DMS 273 (cell line): Measurements from ENCODE around the gene PHLDA1.
"Not testable (repeated sequence)": the region's sequence is repeated elsewhere in the genome, so short reads cannot be mapped to it uniquely, and the experiment has no call there.

Experiments used
- DNase-seq: peaks from one replicate; lab custom pipeline; 2025; ENCODE audit not compliant: unreplicated experiment; lab: John Stamatoyannopoulos, UW

Gene PHLDA1

DNA sequence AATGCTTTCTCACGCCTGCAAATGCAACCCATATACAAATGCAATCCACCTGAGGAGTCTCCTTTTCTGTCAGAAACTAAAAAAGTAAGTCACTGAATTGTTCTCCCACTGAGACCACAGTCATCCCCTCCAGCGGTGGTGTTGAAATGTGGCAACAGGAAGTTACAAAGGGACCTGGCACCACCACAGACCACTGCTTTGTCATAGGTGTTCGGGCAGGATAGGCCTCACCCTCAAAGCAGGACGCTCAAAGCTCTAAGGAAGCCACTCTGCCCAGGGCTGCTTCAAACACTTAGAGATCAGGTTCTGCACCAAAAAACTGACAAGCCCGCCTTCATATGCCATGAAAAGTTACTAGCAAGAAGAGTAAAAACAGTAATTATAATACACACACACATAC lies 11.3 kb downstream of the PHLDA1 start:
- DNase-seq: no peak

- DNase-seq: no peak
Observed at GRCh38 chr12:76018672-76019071, 12.9 kb downstream of the PHLDA1 start.

- no peak for DNase-seq
Observed at GRCh38 chr12:76018111-76018510, 13.5 kb downstream of the PHLDA1 start.

DNA sequence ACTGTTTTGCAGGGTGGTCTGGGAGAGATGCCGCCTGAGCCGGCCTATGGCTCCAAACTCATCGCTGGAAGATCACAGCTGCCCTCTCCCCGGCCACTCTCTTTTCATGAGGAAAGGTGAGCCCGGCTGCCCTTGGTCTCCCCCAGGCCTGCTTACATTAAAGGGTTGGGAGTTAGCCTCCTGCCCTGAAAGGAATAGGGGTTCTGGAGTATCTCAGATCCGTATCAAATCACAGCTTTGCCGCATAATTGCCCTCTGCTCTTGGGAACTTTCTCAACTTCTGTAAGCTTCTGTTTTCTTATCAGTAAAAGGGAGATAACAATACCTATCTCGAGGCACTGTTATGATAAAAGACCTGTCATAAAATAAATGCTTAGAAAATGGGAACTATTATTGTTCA lies 17.6 kb downstream of the PHLDA1 start:
- no peak for DNase-seq

DNA sequence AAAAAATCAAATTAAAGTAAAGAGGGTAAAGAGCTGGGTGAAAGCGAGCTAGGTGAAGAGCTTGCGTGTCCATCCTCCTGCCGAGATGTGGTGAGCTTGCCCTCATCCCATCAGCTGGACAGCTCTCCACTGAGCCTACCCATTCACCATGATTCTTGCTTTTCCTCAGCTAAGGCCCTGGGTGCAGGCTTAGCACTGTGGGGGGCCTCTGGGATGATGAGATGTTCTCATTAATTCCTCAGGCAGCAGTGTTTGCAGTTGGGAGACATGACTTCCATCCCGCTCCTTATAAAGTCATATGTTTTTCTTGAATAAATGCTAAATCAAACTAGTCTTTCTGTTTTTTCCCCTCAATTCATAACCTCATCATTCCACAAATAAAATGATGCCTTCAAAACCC lies 18.0 kb downstream of the PHLDA1 start:
- DNase-seq: no peak

GRCh38 chr12:76012644-76013043 lies 18.9 kb downstream of the PHLDA1 start:
- DNase-seq: no peak

DNA sequence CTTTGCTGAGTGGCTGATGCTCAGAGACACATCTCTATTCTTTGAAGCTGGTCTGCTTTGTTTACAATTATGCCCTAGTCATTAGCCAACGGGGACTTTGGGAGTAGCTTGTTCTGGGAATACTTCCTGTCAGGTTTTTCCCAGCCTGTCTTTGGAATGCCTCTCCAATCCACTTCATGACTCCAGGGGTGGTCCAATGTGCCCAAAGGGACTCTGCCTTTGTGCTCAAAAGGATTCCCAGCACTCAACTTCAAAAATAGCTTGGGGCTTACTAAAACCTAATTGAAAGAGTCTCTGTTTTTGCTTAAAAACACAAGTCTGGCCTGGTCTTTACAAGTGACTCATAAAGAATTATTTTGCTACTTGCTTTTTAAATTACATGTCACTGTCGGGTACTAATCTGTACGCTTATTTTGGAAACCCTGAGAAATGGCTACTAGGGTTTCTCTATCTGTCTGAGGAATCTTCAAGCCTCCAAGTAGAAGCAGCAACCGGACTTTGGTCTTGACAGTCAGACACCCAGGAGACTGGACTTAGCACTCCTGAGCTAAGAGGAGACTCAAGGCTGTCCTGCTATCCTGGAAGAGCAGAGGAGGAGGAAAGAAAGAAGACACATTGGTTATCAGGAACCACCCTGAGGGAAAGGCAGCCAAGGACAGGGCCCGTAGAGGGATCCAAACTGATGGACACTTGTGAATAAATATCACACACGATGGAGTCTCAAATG lies 20.7 kb downstream of the PHLDA1 start:
- DNase-seq: no peak

- no peak for DNase-seq
Observed at GRCh38 chr12:76008428-76008827, 23.1 kb downstream of the PHLDA1 start.

DNA sequence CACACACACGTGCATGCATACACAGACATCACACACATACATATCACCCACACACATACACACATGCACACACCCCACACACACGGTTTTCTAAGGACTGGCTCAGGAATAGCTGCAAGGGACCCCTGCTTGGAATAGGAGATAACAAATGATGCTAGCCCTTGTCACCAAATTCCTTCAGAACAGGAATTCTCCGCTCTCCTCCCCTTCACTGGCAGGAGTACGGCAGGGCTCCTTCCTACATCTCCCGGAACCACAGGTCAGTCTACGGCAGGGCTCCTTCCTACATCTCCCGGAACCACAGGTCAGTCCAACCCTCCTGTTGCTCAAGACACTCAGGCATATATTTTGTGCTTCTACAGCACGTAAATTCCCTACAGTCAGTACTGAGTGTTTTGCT lies 23.9 kb downstream of the PHLDA1 start:
- DNase-seq: no peak

GRCh38 chr12:76006028-76006925 lies 25.3 kb downstream of the PHLDA1 start:
- peak; percentile 41 for DNase-seq

DNA sequence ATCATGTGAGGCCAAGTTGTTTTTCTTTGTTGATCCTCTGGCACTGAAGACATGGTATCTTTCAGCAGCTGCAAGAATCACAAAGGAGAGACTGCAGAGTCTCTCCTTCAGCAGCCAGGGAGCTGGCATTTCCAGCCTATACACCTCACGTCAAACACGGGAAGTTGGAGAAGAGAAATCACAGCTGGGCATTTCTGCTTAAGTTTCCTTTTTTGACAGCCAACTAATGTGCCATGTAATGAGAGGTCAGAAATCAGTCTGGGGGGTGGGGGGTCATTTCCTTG lies 28.3 kb downstream of the PHLDA1 start:
- DNase-seq: peak; percentile 27

DNA sequence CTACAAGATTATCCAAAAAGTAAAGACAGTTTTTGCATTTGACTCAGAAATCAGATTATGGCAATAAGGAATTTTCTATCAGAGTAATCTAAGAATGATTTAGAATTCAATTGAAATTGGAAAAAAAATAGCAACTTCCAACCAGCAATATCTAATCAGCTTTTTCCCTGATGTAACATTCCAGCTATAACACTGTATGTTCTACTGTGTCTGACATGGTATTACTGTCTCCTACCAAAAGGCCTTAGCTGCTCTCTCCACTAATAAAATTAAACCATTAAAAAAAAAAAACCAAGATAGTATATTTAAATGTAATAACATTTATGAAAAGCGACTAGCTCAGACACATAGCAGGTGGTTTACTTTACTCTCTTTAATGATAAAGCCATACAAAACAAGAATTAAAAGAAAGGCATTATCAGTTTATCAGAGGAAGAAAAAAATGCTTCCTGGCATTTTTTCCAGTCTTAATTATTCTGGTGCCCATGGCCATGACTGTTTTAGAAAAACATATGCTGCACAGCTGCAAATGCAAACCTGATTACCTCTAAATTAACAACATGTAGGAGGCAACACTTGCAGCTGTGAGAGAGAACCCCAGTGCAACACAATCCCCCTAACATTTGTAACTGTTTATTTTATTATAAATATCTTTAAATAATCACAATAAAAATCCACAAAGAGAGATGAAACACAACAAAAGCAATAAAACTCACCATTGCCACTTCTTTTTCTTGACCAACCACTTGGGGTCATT lies 28.8 kb downstream of the PHLDA1 start:
- DNase-seq: peak; percentile 56

DNA sequence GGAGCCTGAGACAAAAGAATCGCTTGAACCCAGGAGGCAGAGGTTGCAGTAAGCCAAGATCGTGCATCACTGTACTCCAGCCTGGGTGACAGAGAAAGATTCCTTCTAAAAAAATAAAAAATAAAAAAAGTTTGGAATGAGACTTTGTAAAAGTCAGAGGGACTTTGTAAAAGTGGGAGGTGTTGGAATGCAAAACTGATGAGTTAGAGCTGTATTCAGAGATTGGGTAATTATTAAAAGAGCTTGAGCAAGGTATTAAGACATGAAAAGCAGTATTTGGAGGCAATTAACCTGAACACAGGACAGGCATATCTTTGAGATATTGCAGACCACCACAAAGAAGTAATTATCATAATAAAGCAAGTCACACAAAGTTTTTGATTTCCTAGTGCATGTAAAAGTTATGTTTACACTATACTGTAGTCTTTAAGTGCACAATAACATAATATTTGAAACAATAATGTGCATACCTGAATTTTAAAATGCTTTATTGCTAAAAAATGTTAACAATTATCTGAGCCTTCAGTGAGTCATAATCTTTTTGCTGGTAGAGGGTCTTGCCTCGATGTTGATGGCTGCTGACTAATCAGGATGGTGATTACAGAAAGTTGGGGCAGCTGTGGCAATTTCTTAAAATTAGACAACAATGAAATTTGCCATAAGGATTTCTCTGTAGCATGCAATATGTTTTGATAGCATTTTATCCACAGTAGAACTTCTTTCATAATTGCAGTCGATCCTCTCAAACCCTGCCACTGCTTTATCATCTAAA lies 33.1 kb downstream of the PHLDA1 start:
- no peak for DNase-seq

DNA sequence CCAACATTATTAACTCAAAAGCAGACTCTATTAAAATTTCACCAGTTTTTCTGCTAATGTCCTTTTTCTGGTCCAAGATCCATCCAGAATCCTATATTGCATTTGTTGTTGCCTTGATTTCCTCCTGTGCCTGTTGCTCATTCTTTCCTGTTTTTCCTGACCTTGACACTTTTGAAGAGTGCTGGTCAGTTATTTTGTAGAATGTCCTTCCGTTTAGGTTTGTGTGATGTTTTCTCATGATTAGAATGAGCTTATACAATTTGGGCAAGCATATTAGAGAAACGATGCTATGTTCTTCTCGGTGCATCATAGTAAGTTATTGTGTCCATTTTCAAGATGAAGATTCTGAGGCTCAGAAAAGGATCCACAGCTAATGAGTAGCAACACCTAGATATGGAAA lies 33.9 kb downstream of the PHLDA1 start:
- no peak for DNase-seq

DNA sequence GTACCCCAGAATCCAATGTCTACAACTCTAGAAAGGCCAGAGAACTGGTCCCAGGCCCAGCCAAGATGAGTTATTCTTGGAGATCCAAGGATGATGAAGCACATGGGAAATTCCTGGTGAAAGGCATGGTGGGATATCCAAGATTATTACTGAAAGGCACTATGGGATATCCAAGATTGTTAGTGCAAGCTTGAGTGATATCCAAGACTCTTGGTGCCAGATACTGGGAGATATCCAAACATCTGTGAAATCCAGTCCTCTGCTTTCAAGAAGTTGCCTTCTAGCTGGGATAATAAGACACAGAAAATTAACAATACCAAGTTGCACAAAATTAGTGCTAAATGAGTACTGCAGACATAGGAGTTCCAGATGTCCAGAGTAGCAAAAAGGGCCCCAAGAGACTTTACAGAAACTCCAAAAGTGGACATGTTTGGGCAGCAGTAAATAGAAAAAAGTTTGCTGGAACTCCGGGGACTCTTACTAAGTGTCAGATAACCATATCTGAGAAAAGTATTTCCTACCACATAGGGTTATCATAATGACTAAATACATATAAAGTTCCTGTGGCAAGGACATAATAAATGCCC lies 34.6 kb downstream of the PHLDA1 start:
- DNase-seq: no peak

DNA sequence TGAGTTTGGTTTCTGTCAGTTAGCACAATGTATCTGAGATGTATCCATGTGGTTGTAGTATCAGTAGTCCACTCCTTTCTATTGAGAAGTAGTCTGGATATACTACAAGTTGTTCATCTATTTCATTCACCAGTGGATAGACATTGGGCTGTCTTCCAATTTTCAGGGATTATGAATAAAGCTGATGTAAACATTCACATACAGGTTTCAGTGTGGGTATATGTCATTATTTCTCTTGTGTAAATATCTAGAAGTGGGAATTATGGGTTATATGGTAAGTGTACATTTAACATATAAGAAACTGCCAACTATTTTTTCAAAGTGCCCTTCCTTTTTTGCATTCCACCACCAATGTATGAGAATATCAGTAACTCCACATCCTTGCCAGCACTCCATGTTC lies 35.9 kb downstream of the PHLDA1 start:
- no peak for DNase-seq

GRCh38 chr12:75994069-75994740 lies 37.4 kb downstream of the PHLDA1 start:
- DNase-seq: no peak

GRCh38 chr12:75991753-75992152 lies 39.8 kb downstream of the PHLDA1 start:
- no peak for DNase-seq

DNA sequence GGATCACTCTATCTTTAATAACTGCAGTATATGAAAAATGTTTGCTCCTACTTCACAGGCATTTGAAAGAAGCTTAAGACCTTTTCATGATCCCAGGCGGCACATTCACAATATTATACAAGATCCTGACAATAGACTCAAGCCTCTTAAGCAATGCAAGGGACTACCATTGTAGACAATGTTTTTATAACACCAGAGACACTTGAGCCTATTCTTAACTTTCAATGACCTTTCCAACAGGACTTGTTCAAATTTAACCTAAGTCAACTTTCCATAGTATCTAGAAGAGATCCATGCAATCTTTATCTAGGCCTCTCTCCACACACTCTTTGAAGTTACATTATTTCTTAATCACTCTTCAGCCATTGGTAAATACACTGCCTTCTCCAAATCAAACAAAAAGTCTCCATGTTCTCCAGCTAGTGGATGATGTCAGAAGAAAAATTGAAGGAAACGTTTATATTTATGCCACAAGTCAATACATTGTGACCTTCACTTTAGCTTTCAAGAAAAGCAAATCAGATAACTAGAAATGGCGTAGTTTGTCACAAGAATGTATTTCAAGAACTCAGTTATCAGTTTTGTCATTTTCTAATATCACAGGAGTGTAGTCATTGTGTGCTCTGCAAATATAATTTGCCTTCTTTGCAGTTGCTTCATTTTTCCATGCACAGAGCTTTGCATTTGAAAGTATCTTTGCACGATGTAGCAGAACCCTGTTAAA lies 41.2 kb downstream of the PHLDA1 start:
- DNase-seq: no peak

- DNase-seq: not testable (repeated sequence)
Observed at GRCh38 chr12:75987709-75988108, 43.9 kb downstream of the PHLDA1 start.
